GM18526 (cell line): ENCODE data around the gene LAMA5.

Experiments used
- POLR2A ChIP-seq: IDR thresholded peaks from 3 replicates; pipeline ENCODE4 v1.6.1; 2011; ENCODE audit not compliant: insufficient read length; ENCODE audit errors: extremely low read depth

LAMA5 gene

DNA sequence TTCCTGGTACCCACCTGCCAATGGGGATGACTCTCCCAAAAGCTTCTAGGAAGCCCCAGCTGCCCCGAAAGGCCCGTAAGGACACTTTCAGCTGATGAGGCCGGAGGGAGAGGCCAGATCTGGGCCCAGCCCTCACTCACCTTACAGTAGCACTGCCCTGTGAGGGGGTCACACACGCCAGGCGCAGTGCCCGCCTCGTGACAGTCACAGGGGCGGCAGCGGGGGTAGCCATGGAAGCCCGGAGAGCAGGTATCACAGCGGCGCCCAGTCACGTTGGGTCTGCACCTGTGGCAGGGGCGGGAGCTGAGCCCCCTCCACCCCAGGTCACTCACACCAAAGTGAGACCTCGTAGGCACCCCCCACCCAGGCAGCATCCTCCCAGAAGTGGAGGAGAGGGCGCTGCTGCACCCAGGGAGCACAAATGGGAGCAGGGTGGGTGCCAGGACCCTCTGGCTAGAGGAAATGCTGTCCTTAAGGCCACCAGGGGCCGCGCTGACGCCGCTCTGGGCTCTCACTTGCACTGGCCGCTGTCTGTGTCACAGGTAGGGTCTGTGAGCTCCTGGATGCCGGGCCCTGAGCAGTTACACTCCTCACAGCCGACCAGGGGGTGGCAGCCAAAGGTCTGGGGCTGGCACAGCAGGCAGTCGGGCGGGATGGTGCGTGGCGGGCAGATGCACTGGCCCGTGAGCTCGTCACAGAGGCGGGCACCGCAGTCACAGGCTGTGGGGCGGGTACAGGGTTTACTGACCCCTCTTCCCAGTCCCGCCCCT is 39.2 kb downstream of the LAMA5 start:
- no peak for TF ChIP-seq POLR2A

DNA sequence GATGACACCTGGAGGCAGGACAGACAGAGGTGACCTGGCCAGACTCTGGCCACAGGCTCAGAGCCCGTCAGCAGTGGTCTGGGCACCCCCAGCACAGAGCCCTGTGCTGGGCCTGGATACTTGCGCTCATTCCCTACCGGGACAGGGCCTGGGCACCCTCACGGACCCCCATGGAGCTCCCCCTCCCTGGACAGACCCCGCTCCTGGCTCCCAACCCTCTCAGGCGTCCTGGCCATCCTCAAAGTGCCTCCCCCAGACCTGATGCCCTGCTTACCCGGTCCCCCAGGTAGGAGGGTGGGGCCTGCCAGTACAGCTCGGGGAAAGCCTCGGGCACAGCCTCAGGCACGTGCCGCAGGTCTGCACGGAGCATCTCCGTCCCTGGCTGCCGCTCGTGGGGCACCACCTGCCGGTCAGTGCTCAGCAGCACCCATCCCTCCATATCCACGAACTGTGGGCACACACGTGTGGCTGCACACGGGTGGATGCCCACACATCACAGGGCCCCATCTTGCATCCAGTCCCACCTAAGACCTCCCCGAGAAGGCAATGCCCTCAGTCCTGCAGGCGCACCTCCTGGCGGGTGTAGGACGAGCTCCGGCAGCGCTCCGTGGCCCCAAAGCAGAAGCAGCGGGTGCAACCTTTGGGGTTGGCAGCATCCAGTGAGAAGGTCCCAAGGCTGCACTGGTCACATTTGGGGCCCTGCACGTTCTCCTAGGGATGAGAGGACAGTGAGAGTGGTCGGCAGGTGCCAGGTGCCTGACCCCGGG is 40.0 kb downstream of the LAMA5 start:
- TF ChIP-seq POLR2A, result no peak

DNA sequence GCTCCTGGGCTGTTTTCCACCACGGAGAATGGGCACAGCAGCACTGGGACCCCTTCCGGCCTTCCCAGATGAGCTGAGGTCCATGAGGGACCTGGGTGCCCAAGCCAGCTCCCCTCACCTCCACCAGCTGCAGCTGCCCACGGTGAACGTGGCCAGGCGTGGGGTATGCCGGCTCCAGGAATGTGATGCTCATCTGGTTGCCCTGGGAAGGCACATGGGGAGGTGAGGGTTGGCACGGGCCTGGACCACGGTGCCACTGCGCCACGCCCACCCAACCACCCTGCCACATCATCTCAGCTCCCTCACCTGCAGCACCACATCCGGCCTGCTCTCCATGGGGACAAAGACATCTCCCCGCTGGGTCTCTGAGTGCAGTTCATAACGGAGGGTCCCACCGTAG is 40.6 kb downstream of the LAMA5 start:
- no peak for TF ChIP-seq POLR2A

GRCh38 chr20:62325172-62325905 is 41.8 kb downstream of the LAMA5 start:
- no peak for TF ChIP-seq POLR2A

- no peak for TF ChIP-seq POLR2A
These were observed 42.9 kb downstream of the LAMA5 start for GRCh38 chr20:62323980-62324906.

GRCh38 chr20:62323146-62323979 is 43.7 kb downstream of the LAMA5 start:
- no peak for TF ChIP-seq POLR2A

DNA sequence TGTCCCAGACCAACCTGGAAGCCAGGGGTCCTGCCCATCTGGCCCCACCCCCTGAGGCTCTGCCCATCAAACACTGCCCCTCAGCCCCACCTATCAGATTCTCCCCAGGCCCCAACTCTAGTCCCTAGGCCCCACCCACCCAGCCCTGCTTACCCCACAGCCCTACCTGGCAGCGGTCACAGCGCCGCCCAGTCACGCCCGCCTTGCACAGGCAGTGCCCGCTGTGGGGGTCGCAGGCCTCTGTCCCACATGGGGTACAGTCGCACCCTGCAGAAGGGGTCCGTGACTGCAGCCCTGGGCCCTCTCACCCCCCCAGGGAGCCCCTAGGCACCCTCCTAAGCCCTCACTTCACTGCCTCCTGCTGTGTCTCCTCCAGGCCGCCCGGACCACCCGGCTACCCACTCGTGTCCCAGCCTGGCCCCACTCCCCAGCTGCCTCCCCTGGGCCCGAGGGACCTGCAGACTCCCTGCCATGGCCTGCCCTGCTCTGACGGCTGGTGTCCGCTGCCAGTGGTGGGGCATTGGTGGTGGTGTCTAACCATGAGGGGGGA is 44.5 kb downstream of the LAMA5 start:
- no peak for TF ChIP-seq POLR2A

- TF ChIP-seq POLR2A, result no peak
These were observed 45.1 kb downstream of the LAMA5 start for GRCh38 chr20:62321975-62322374.

- TF ChIP-seq POLR2A, result no peak
These were observed 45.6 kb downstream of the LAMA5 start for GRCh38 chr20:62321521-62321948.

- no peak for TF ChIP-seq POLR2A
These were observed 46.3 kb downstream of the LAMA5 start for GRCh38 chr20:62320581-62321354.

DNA sequence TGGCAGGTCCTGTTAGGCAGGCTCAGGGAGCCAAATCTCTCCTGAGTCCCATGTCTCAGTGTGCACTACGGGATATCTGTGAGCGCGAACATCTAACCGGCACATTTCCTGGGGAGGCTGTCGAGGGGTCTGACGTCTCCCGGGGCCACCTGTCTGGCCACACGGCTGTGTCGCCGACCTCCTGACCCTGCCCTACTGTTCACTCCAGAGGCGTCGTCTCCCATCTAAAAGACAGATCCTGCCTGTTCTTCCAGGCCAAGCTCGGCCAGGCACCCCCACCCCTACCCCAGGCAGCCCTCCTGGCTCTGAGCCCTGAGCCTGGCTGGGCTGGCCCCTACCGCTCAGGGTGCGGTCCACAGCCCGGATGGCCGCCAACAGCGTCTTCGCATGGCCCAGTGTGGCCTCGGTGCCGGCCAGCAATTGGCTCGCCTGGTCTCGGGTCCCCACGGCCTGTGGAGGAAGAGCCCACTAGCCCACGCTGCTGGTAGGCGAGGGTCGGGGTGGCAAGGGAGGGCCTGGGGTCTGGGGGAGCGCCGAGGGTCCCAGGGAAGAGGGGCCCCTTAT is 47.7 kb downstream of the LAMA5 start:
- no peak for TF ChIP-seq POLR2A

- no peak for TF ChIP-seq POLR2A
These were observed 48.4 kb downstream of the LAMA5 start for GRCh38 chr20:62318400-62319345.
